Measurements from ENCODE around the gene RAB39A.
"Not testable (repeated sequence)": the region's sequence is repeated elsewhere in the genome, so short reads cannot be mapped to it uniquely, and the experiment has no call there.

RAB39A gene

GRCh38 chr11:107931206-107931605 is 3.0 kb downstream of the RAB39A start:
- DNase-seq (ENCODE audit: low spot score), result no peak
- in situ Hi-C loops (cut with MboI; ENCODE audit: low pct_unique_long_range_greater_than_20kb, low sequenced_read_pairs, unreplicated experiment), result no loop called here
- no peak for TF ChIP-seq CTCF (IDR thresholded peaks at IDR 0.05; ENCODE audit: extremely low read depth, insufficient read depth, missing control alignments)

- TF ChIP-seq CTCF (IDR thresholded peaks at IDR 0.05; ENCODE audit: extremely low read depth, insufficient read depth, missing control alignments), result no peak
- in situ Hi-C loops (cut with MboI; ENCODE audit: low pct_unique_long_range_greater_than_20kb, low sequenced_read_pairs, unreplicated experiment), result no loop called here
- DNase-seq (ENCODE audit: low spot score), result no peak
Observed at GRCh38 chr11:107947904-107948303, 19.7 kb downstream of the RAB39A start.

GRCh38 chr11:107948328-107948727 is 20.1 kb downstream of the RAB39A start:
- DNase-seq (ENCODE audit: low spot score); in situ Hi-C loops (cut with MboI; ENCODE audit: low pct_unique_long_range_greater_than_20kb, low sequenced_read_pairs, unreplicated experiment): not testable (repeated sequence)

GRCh38 chr11:107951155-107951554 is 22.9 kb downstream of the RAB39A start:
- no peak for TF ChIP-seq CTCF (IDR thresholded peaks at IDR 0.05; ENCODE audit: extremely low read depth, insufficient read depth, missing control alignments)
- no peak for DNase-seq (ENCODE audit: low spot score)
- in situ Hi-C loops (cut with MboI; ENCODE audit: low pct_unique_long_range_greater_than_20kb, low sequenced_read_pairs, unreplicated experiment), result no loop called here

- DNase-seq (ENCODE audit: low spot score), result no peak
- TF ChIP-seq CTCF (IDR thresholded peaks at IDR 0.05; ENCODE audit: extremely low read depth, insufficient read depth, missing control alignments), result no peak
- in situ Hi-C loops (cut with MboI; ENCODE audit: low pct_unique_long_range_greater_than_20kb, low sequenced_read_pairs, unreplicated experiment), result no loop called here
Observed at GRCh38 chr11:107953446-107953845, 25.2 kb downstream of the RAB39A start.

- in situ Hi-C loops (cut with MboI; ENCODE audit: low pct_unique_long_range_greater_than_20kb, low sequenced_read_pairs, unreplicated experiment), result no loop called here
- no peak for DNase-seq (ENCODE audit: low spot score)
- no peak for TF ChIP-seq CTCF (IDR thresholded peaks at IDR 0.05; ENCODE audit: extremely low read depth, insufficient read depth, missing control alignments)
Observed at GRCh38 chr11:107956543-107956942, 28.3 kb downstream of the RAB39A start.

GRCh38 chr11:107957109-107957588 is 28.9 kb downstream of the RAB39A start:
- in situ Hi-C loops (cut with MboI; ENCODE audit: low pct_unique_long_range_greater_than_20kb, low sequenced_read_pairs, unreplicated experiment), result no loop called here
- no peak for TF ChIP-seq CTCF (IDR thresholded peaks at IDR 0.05; ENCODE audit: extremely low read depth, insufficient read depth, missing control alignments)
- DNase-seq (ENCODE audit: low spot score), result no peak

All from GM13977 (cell line).